ENCODE data around the gene MMP14.

MMP14 gene

GRCh38 chr14:22865424-22866405 is 29.3 kb downstream of the MMP14 start:
- DNase-seq (ENCODE audit: low read depth) = no peak
- H3K4me3 ChIP-seq (ENCODE audit: low read depth, low read length) = no peak overlapping the region
- peak; percentile 56 for TF ChIP-seq CTCF (conservative IDR thresholded peaks at IDR 0.05; ENCODE audit: low read depth, low read length)

GRCh38 chr14:22866874-22867273 is 30.5 kb downstream of the MMP14 start:
- TF ChIP-seq CTCF (conservative IDR thresholded peaks at IDR 0.05; ENCODE audit: low read depth, low read length) = no peak
- no peak overlapping the region for H3K4me3 ChIP-seq (ENCODE audit: low read depth, low read length)
- DNase-seq (ENCODE audit: low read depth) = no peak

GRCh38 chr14:22870811-22871223 is 34.4 kb downstream of the MMP14 start:
- no peak for DNase-seq (ENCODE audit: low read depth)
- TF ChIP-seq CTCF (conservative IDR thresholded peaks at IDR 0.05; ENCODE audit: low read depth, low read length) = no peak

GRCh38 chr14:22871224-22872032 is 35.0 kb downstream of the MMP14 start, which contains the start of gene LRP10:
Gene LRP10 (plus strand): TSS chr14:22871740. CDS start chr14:22872304, 564 bp downstream.
- TF ChIP-seq CTCF (conservative IDR thresholded peaks at IDR 0.05; ENCODE audit: low read depth, low read length) = no peak
- DNase-seq (ENCODE audit: low read depth) = peak; percentile 89

More at GRCh38 chr14:22870811-22871223, 34.4 kb downstream of the MMP14 start:
- peak overlapping the region; percentile 85 for H3K4me3 ChIP-seq (ENCODE audit: low read depth, low read length)

GRCh38 chr14:22872033-22872832 is 35.8 kb downstream of the MMP14 start:
- DNase-seq (ENCODE audit: low read depth) = peak; percentile 87
- peak; percentile 96 for TF ChIP-seq CTCF (conservative IDR thresholded peaks at IDR 0.05; ENCODE audit: low read depth, low read length)
- H3K4me3 ChIP-seq (ENCODE audit: low read depth, low read length) = peak overlapping the region; percentile 85

More at GRCh38 chr14:22871224-22872032, 35.0 kb downstream of the MMP14 start, which contains the start of gene LRP10:
- H3K4me3 ChIP-seq (ENCODE audit: low read depth, low read length) = peak within 1 kb of the TSS; percentile 85

GRCh38 chr14:22872833-22873520 is 36.6 kb downstream of the MMP14 start:
- H3K4me3 ChIP-seq (ENCODE audit: low read depth, low read length) = peak overlapping the region; percentile 85
- DNase-seq (ENCODE audit: low read depth) = no peak
- no peak for TF ChIP-seq CTCF (conservative IDR thresholded peaks at IDR 0.05; ENCODE audit: low read depth, low read length)

Data from choroid plexus epithelial cell (primary cell).